NOMO-1 (cell line): ENCODE data around the gene HIC1.

Experiments used
- DNase-seq, 2 experiments: peaks; one replicate each; lab custom pipeline; 2025; ENCODE audit not compliant: unreplicated experiment in 2 of 2; lab: John Stamatoyannopoulos, UW

Gene HIC1

GRCh38 chr17:2058586-2059546, 4.0 kb downstream of the HIC1 start:
- DNase-seq, result peak; percentile 73 to 82

GRCh38 chr17:2059547-2060384, 4.9 kb downstream of the HIC1 start:
- DNase-seq, result no peak

- no peak for DNase-seq
Observed at GRCh38 chr17:2060385-2060658, 5.4 kb downstream of the HIC1 start.

- DNase-seq, result no peak
Observed at GRCh38 chr17:2060681-2061440, 6.0 kb downstream of the HIC1 start.

GRCh38 chr17:2061441-2061958, 6.6 kb downstream of the HIC1 start:
- DNase-seq, result no peak

- DNase-seq, result no peak
Observed at GRCh38 chr17:2062571-2063183, 7.8 kb downstream of the HIC1 start.

GRCh38 chr17:2063261-2064146, 8.6 kb downstream of the HIC1 start:
- DNase-seq, result no peak

- DNase-seq, result no peak
Observed at GRCh38 chr17:2064147-2064489, 9.2 kb downstream of the HIC1 start.

GRCh38 chr17:2064520-2064971, 9.6 kb downstream of the HIC1 start:
- no peak for DNase-seq

GRCh38 chr17:2064980-2065785, 10.3 kb downstream of the HIC1 start:
- DNase-seq, result peak; percentile 30 to 39

GRCh38 chr17:2065949-2066400, 11.1 kb downstream of the HIC1 start:
- no peak for DNase-seq

GRCh38 chr17:2067048-2067561, 12.2 kb downstream of the HIC1 start:
- no peak for DNase-seq

- no peak for DNase-seq
Observed at GRCh38 chr17:2067608-2068024, 12.7 kb downstream of the HIC1 start.

GRCh38 chr17:2068031-2068518, 13.2 kb downstream of the HIC1 start:
- no peak for DNase-seq

GRCh38 chr17:2068519-2069051, 13.7 kb downstream of the HIC1 start:
- no peak for DNase-seq

GRCh38 chr17:2070241-2071023, 15.5 kb downstream of the HIC1 start:
- no peak for DNase-seq

- no peak for DNase-seq
Observed at GRCh38 chr17:2071024-2071385, 16.1 kb downstream of the HIC1 start.
